HG03520 (cell line): ENCODE data around the gene TRAF7.
"Not testable (repeated sequence)": the region's sequence is repeated elsewhere in the genome, so short reads cannot be mapped to it uniquely, and the experiment has no call there.

Experiments used
- ATAC-seq: cut with Tn5 transposase; IDR thresholded peaks from one replicate; pipeline ENCODE4 v1.9.1; 2021; ENCODE audit warnings: mild to moderate bottlenecking, moderate library complexity; ENCODE audit not compliant: unreplicated experiment

TRAF7 gene

GRCh38 chr16:2155091-2155950 is at the start of gene TRAF7:
Gene TRAF7, plus strand, starts transcription at chr16:2155782. Its CDS starts 8,139 bp downstream, at chr16:2163921.
- peak; percentile 84 for ATAC-seq

- not testable (repeated sequence) for ATAC-seq
Observed at GRCh38 chr16:2106211-2106610, 49.4 kb upstream of the TRAF7 start.

- not testable (repeated sequence) for ATAC-seq
Observed at GRCh38 chr16:2107121-2107790, 48.3 kb upstream of the TRAF7 start.

GRCh38 chr16:2107791-2108125 is 47.8 kb upstream of the TRAF7 start:
- not testable (repeated sequence) for ATAC-seq

GRCh38 chr16:2108446-2109270 is 46.9 kb upstream of the TRAF7 start:
- not testable (repeated sequence) for ATAC-seq

- not testable (repeated sequence) for ATAC-seq
Observed at GRCh38 chr16:2109271-2109580, 46.4 kb upstream of the TRAF7 start.

- not testable (repeated sequence) for ATAC-seq
Observed at GRCh38 chr16:2109872-2110271, 45.7 kb upstream of the TRAF7 start.

GRCh38 chr16:2110332-2111008 is 45.1 kb upstream of the TRAF7 start:
- ATAC-seq: not testable (repeated sequence)

GRCh38 chr16:2111009-2111353 is 44.6 kb upstream of the TRAF7 start:
- not testable (repeated sequence) for ATAC-seq

- not testable (repeated sequence) for ATAC-seq
Observed at GRCh38 chr16:2111412-2112335, 43.9 kb upstream of the TRAF7 start.

GRCh38 chr16:2112539-2113106 is 43.0 kb upstream of the TRAF7 start:
- not testable (repeated sequence) for ATAC-seq

- not testable (repeated sequence) for ATAC-seq
Observed at GRCh38 chr16:2114225-2114624, 41.4 kb upstream of the TRAF7 start.

- not testable (repeated sequence) for ATAC-seq
Observed at GRCh38 chr16:2114885-2115590, 40.5 kb upstream of the TRAF7 start.

GRCh38 chr16:2115591-2115973 is 40.0 kb upstream of the TRAF7 start:
- ATAC-seq: no peak

GRCh38 chr16:2116428-2116827 is 39.2 kb upstream of the TRAF7 start:
- ATAC-seq: not testable (repeated sequence)

- ATAC-seq: not testable (repeated sequence)
Observed at GRCh38 chr16:2117341-2117740, 38.2 kb upstream of the TRAF7 start.

GRCh38 chr16:2117960-2118722 is 37.4 kb upstream of the TRAF7 start:
- ATAC-seq: not testable (repeated sequence)

- ATAC-seq: not testable (repeated sequence)
Observed at GRCh38 chr16:2121325-2121724, 34.3 kb upstream of the TRAF7 start.
